Upper lobe of left lung (tissue), 4 donors: ENCODE measurements around the gene LMO3.

Experiments
- POLR2A ChIP-seq, 4 donors: fragments of 450-650 bp; IDR thresholded peaks; one replicate each; pipeline ENCODE4 v1.5.1; 2016 to 2017; ENCODE audit warnings: antibody characterized with exemption in 4 of 4, mild to moderate bottlenecking in 2 of 4
- POLR2AphosphoS5 ChIP-seq, 2 donors: sonication (generic); formaldehyde crosslinking; IDR thresholded peaks; one replicate each; pipeline ENCODE4 v1.5.1; 2017; ENCODE audit warnings: antibody characterized with exemption in 2 of 2
- TF ChIP-seq, protein P1 (sequence below), 6 experiments: fragments of 450-650 bp in 4 of 6; fragments of 200-600 bp in 2 of 6; sonication (generic) in 2 of 6; IDR thresholded peaks; one replicate each; pipeline ENCODE4 v1.5.1; 2016 to 2019; ENCODE audit warnings: antibody characterized with exemption in 6 of 6

DNA sequence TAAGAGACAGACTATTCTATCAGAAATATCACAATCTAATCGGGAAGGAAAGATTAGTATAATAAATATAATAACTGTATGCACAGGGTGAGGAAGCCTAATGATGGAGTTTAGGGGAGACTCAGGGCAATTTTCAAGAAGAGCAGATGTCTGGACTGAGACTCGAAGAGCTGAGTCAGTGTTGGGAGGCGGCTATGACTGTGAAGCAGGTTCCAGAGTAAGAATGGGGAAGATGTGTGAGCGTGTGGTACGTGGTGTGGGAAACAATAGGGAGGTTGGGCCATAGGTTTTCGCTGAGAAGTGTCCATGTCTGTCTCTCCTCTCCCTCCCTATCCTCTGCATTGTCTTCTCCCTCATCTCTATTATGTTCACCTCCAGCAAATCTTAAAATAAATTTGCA is 85.6 kb downstream of the LMO3 start:
- TF ChIP-seq POLR2AphosphoS5 (IDR thresholded peaks at IDR 0.05) (no peak), POLR2A (IDR thresholded peaks at IDR 0.05) (no peak)
- TF ChIP-seq, protein P1, sequence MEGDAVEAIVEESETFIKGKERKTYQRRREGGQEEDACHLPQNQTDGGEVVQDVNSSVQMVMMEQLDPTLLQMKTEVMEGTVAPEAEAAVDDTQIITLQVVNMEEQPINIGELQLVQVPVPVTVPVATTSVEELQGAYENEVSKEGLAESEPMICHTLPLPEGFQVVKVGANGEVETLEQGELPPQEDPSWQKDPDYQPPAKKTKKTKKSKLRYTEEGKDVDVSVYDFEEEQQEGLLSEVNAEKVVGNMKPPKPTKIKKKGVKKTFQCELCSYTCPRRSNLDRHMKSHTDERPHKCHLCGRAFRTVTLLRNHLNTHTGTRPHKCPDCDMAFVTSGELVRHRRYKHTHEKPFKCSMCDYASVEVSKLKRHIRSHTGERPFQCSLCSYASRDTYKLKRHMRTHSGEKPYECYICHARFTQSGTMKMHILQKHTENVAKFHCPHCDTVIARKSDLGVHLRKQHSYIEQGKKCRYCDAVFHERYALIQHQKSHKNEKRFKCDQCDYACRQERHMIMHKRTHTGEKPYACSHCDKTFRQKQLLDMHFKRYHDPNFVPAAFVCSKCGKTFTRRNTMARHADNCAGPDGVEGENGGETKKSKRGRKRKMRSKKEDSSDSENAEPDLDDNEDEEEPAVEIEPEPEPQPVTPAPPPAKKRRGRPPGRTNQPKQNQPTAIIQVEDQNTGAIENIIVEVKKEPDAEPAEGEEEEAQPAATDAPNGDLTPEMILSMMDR (IDR thresholded peaks at IDR 0.05), result no peak
